Measurements from ENCODE around the gene CDC45. TPM values are rescaled to one million over a fixed set of nuclear protein-coding genes. Genes with fewer than 3 reads are reported as not detected.

The CDC45 gene
- total and polyA plus RNA-seq, 2 of the 13 experiments (the other 11 are each of a cell fraction or from before 2014, with no cell fraction given), result 14.4 to 36.3 TPM

GRCh38 chr22:19447330-19448075, 32.2 kb upstream of the CDC45 start, which contains the start of gene C22orf39 (continued):
- no peak; the same call in 1 of the 2 replicates for TF ChIP-seq DZIP1 (CRISPR knock-in tag; IDR thresholded peaks at IDR 0.05)
- no peak for TF ChIP-seq ZNF3 (CRISPR knock-in tag; IDR thresholded peaks at IDR 0.05)
- 0 out of 2 replicates have a peak, but pooled peaks have one; percentile 10 for TF ChIP-seq MXD1 (CRISPR knock-in tag; IDR thresholded peaks at IDR 0.05)
- TF ChIP-seq NONO (IDR thresholded peaks at IDR 0.05), result no peak
- peak; percentile 40; the same call in 1 of the 2 replicates for TF ChIP-seq NONO (CRISPR knock-in tag; conservative IDR thresholded peaks at IDR 0.05)
- no peak for TF ChIP-seq HBP1 (CRISPR knock-in tag; IDR thresholded peaks at IDR 0.05; ENCODE audit: low read depth)
- TF ChIP-seq ZNF503 (CRISPR knock-in tag; IDR thresholded peaks at IDR 0.05), result 0 out of 2 replicates have a peak, but pooled peaks have one; percentile 33
- peak; percentile 76; the same call in 1 of the 2 replicates for TF ChIP-seq GLI4 (CRISPR knock-in tag; IDR thresholded peaks at IDR 0.05; ENCODE audit: borderline replicate concordance)
- TF ChIP-seq RCOR2 (CRISPR knock-in tag; IDR thresholded peaks at IDR 0.05), result no peak
- TF ChIP-seq TMF1 (CRISPR knock-in tag; IDR thresholded peaks at IDR 0.05; ENCODE audit: low read depth), result no peak
- TF ChIP-seq KLF12 (CRISPR knock-in tag; IDR thresholded peaks at IDR 0.05; ENCODE audit: borderline replicate concordance), result peak; percentile 84; the same call in 1 of the 2 replicates
- TF ChIP-seq MTF1 (CRISPR knock-in tag; IDR thresholded peaks at IDR 0.05), result 0 out of 2 replicates have a peak, but pooled peaks have one; percentile 7
- TF ChIP-seq EED (CRISPR knock-in tag; IDR thresholded peaks at IDR 0.05), result no peak
- no peak for TF ChIP-seq TBP (CRISPR knock-in tag; IDR thresholded peaks at IDR 0.05)
- no peak for TF ChIP-seq NFRKB (IDR thresholded peaks at IDR 0.05)
- TF ChIP-seq TOPORS (CRISPR knock-in tag; IDR thresholded peaks at IDR 0.05), result peak; percentile 24; the same call in 1 of the 2 replicates
- peak; percentile 98 for TF ChIP-seq NFYB (CRISPR knock-in tag; IDR thresholded peaks at IDR 0.05)
- no peak; the same call in 1 of the 2 replicates for TF ChIP-seq ZNF589 (CRISPR knock-in tag; conservative IDR thresholded peaks at IDR 0.05)
- TF ChIP-seq FOXP4 (CRISPR knock-in tag; IDR thresholded peaks at IDR 0.05), result peak; percentile 44; the same call in 1 of the 2 replicates
- TF ChIP-seq GATA4 (IDR thresholded peaks at IDR 0.05; ENCODE audit: borderline replicate concordance, low read depth), result 0 out of 2 replicates have a peak, but pooled peaks have one; percentile 28
- no peak for TF ChIP-seq ZNF10 (CRISPR knock-in tag; IDR thresholded peaks at IDR 0.05; ENCODE audit: borderline replicate concordance, low read depth)
- 0 out of 2 replicates have a peak, but pooled peaks have one; percentile 8 for TF ChIP-seq ETV5 (CRISPR knock-in tag; IDR thresholded peaks at IDR 0.05; ENCODE audit: borderline replicate concordance)

Data from HepG2 (cell line).